OCI-LY1 (cell line): Measurements from ENCODE around the gene USP8.
"Not testable (repeated sequence)": the region's sequence is repeated elsewhere in the genome, so short reads cannot be mapped to it uniquely, and the experiment has no call there.

Experiments
- H2AFZ ChIP-seq: fragments of 200-600 bp; sonication (generic), shearing (Covaris generic); 2 replicates; pipeline ENCODE4 v1.6.0; 2014; ENCODE audit warnings: antibody characterized with exemption, mild to moderate bottlenecking, low read length
- H3F3A ChIP-seq: fragments of 200-600 bp; sonication (generic), shearing (Covaris generic); 2 replicates; pipeline ENCODE4 v1.6.0; 2014; ENCODE audit warnings: mild to moderate bottlenecking, antibody characterized with exemption, low read length, moderate library complexity; ENCODE audit not compliant: insufficient read depth
- H3K27ac ChIP-seq: fragments of 200-600 bp; sonication (generic); 2 replicates; pipeline ENCODE4 v1.5.1; 2014; ENCODE audit warnings: low read length, mixed run types, mild to moderate bottlenecking, low read depth; ENCODE audit not compliant: poor library complexity, severe bottlenecking
- H3K27me3 ChIP-seq: fragments of 200-600 bp; sonication (generic); 2 replicates; pipeline ENCODE4 v1.6.0; 2014; ENCODE audit warnings: antibody characterized with exemption, mild to moderate bottlenecking, low read length, moderate library complexity; ENCODE audit not compliant: insufficient read depth
- H3K36me3 ChIP-seq: fragments of 200-600 bp; sonication (generic); 2 replicates; pipeline ENCODE4 v1.6.1; 2014; ENCODE audit warnings: mild to moderate bottlenecking, antibody characterized with exemption, low read length, moderate library complexity, mixed read lengths; ENCODE audit not compliant: insufficient read depth
- H3K4me1 ChIP-seq: fragments of 200-600 bp; sonication (generic); 2 replicates; pipeline ENCODE4 v1.5.1; 2014; ENCODE audit warnings: mild to moderate bottlenecking, low read length, moderate library complexity; ENCODE audit not compliant: insufficient read depth, severe bottlenecking
- H3K4me2 ChIP-seq: fragments of 200-600 bp; sonication (generic), shearing (Covaris generic); 2 replicates; pipeline ENCODE4 v1.6.1; 2014; ENCODE audit warnings: low read length
- H3K4me3 ChIP-seq: fragments of 200-600 bp; sonication (generic); 2 replicates; pipeline ENCODE4 v1.5.1; 2014; ENCODE audit warnings: low read length, low read depth, mild to moderate bottlenecking, mixed read lengths; ENCODE audit not compliant: poor library complexity, severe bottlenecking
- H3K79me2 ChIP-seq: fragments of 200-600 bp; shearing (Covaris generic); 2 replicates; pipeline ENCODE4 v1.6.1; 2016; ENCODE audit warnings: mixed run types, low read length, mixed read lengths; ENCODE audit not compliant: insufficient read depth
- H3K9ac ChIP-seq: fragments of 200-600 bp; sonication (generic), shearing (Covaris generic); 2 replicates; pipeline ENCODE4 v1.6.1; 2014; ENCODE audit warnings: mild to moderate bottlenecking, low read length, mixed read lengths
- H3K9me2 ChIP-seq: fragments of 200-600 bp; sonication (generic), shearing (Covaris generic); 2 replicates; pipeline ENCODE4 v1.6.1; 2014; ENCODE audit warnings: low read depth, mild to moderate bottlenecking, low read length, mixed read lengths
- H3K9me3 ChIP-seq: fragments of 200-600 bp; shearing (Covaris generic); 2 replicates; pipeline ENCODE4 v1.6.1; 2014; ENCODE audit warnings: low read length, mixed read lengths
- H4K20me1 ChIP-seq: fragments of 200-600 bp; sonication (generic), shearing (Covaris generic); 2 replicates; pipeline ENCODE4 v1.6.0; 2016; ENCODE audit warnings: mild to moderate bottlenecking, low read length; ENCODE audit not compliant: insufficient read depth
- CTCF ChIP-seq: fragments of 200-600 bp; sonication (generic), shearing (Covaris generic); IDR thresholded peaks from 2 replicates; pipeline ENCODE4 v1.5.1; 2017; ENCODE audit warnings: mild to moderate bottlenecking, antibody characterized with exemption, low read length, moderate library complexity, mixed read lengths
- EZH2 ChIP-seq: fragments of 200-600 bp; sonication (generic), shearing (Covaris generic); IDR thresholded peaks from 2 replicates; pipeline ENCODE4 v1.8.0; 2017; ENCODE audit warnings: borderline replicate concordance, mixed run types, mild to moderate bottlenecking, antibody characterized with exemption, low read length, moderate library complexity, mixed read lengths

Gene USP8

DNA sequence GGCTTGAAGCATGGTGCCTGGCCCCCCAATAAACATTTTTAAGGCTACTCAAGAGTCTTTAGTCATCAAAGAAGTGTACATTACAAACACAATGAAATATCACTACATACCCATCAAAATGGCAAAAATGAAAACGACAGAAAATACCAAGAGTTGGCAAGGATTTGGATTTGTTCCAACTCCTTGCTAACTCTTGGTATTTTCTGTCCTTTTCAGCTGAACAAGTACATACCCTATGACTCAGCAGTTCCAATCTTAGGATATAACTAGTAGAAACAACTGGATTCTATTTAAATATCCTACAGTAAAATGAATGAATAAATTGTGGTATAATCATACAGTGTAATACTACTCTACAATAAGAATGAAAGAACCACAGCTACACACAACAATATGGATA lies 44.1 kb upstream of the USP8 start:
- no peaks in the 10 kb centered on the region for H3K36me3 ChIP-seq
- no peak overlapping the region for H3K27ac ChIP-seq
- H3K9me3 ChIP-seq: 0 out of 2 replicates have a peak, but pooled peaks cover 3% of the 10 kb centered on the region
- TF ChIP-seq EZH2 (no peak), CTCF (no peak)
- no peaks in the 10 kb centered on the region for H4K20me1 ChIP-seq
- H2AFZ ChIP-seq: no peak overlapping the region
- no peaks in the 10 kb centered on the region for H3K79me2 ChIP-seq
- no peaks in the 10 kb centered on the region for H3F3A ChIP-seq
- no peak overlapping the region for H3K4me3 ChIP-seq
- no peaks in the 10 kb centered on the region for H3K4me1 ChIP-seq
- no peak overlapping the region for H3K9ac ChIP-seq
- no peaks in the 10 kb centered on the region for H3K9me2 ChIP-seq
- H3K27me3 ChIP-seq: no peaks in the 10 kb centered on the region
- no peak overlapping the region for H3K4me2 ChIP-seq

- Histone ChIP-seq H3K27ac (no peak overlapping the region), H2AFZ (no peak overlapping the region), H3F3A (no peaks in the 10 kb centered on the region), H3K36me3 (no peaks in the 10 kb centered on the region), H3K27me3 (no peaks in the 10 kb centered on the region), H3K4me1 (no peaks in the 10 kb centered on the region), H4K20me1 (no peaks in the 10 kb centered on the region), H3K9me2 (no peaks in the 10 kb centered on the region), H3K9ac (no peak overlapping the region), H3K4me3 (no peak overlapping the region), H3K79me2 (no peaks in the 10 kb centered on the region), H3K4me2 (no peak overlapping the region), H3K9me3 (0 out of 2 replicates have a peak, but pooled peaks cover 3% of the 10 kb centered on the region)
- TF ChIP-seq CTCF: no peak
- no peak for TF ChIP-seq EZH2
Observed at GRCh38 chr15:50381438-50381837, 42.8 kb upstream of the USP8 start.

DNA sequence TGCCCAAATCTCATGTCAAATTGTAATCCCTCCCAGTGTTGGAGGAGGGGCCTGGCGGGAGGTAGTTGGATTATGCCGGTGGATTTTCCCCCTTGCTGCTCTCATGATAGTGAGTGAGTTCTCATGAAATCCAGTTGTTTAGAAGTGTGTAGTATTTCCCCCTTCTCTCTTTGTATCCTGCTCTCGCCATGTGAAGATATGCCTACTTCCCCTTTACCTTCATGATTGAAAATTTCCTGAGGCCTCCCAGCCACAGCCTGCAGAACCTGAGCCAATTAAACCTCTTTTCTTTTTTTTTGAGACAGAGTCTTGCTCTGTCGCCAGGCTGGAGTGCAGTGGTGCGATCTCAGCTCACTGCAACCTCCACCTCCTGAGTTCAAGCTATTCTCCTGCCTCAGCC lies 41.8 kb upstream of the USP8 start:
- H3K4me2 ChIP-seq, H2AFZ ChIP-seq, H3K9me2 ChIP-seq, H3K4me1 ChIP-seq, H3K79me2 ChIP-seq, H3K9me3 ChIP-seq, H3K27me3 ChIP-seq, H3K4me3 ChIP-seq, H4K20me1 ChIP-seq, H3K36me3 ChIP-seq, H3F3A ChIP-seq, H3K9ac ChIP-seq, H3K27ac ChIP-seq: not testable (repeated sequence)

DNA sequence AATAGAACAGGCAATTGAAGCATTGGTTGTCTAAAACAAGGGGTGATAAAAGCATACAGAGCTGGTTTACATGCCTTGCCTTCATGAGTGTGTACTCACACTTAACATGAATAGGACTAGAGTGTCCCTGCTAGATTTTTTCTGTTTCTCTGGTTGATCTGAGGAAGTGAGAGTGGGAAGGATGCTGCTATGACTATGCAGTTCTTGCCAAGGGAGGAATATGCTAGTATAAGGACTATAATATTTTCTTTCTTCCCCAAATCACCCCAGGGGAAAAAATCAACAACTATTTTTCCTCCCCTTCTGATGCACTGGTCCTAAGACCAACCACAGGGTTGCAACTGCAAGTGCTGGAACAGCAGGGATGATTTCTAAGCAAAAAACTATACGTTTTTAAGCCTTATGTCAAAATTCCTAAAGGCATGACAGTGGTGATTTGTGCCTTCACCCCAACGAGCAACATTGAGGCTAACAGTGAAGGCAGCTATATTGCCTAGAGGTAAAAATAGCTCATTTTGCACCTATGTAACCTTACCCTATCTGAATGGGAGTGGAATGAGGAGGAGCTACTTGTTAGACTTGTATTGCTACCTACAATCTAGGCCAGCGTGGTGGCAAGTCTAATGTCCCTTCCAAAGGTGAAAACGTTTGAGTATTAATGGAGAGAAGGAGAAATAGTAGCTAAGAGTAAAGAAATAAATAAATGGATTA lies 33.5 kb upstream of the USP8 start:
- no peak overlapping the region for H3K27ac ChIP-seq
- no peaks in the 10 kb centered on the region for H3K9me2 ChIP-seq
- TF ChIP-seq CTCF (no peak), EZH2 (no peak)
- no peaks in the 10 kb centered on the region for H3F3A ChIP-seq
- no peak overlapping the region for H3K9ac ChIP-seq
- no peaks in the 10 kb centered on the region for H3K79me2 ChIP-seq
- H3K9me3 ChIP-seq: no peaks in the 10 kb centered on the region
- H3K27me3 ChIP-seq: no peaks in the 10 kb centered on the region
- H3K36me3 ChIP-seq: no peaks in the 10 kb centered on the region
- no peak overlapping the region for H2AFZ ChIP-seq
- H3K4me1 ChIP-seq: peaks cover 21% of the 10 kb centered on the region
- H3K4me2 ChIP-seq: no peak overlapping the region
- no peak overlapping the region for H3K4me3 ChIP-seq
- H4K20me1 ChIP-seq: no peaks in the 10 kb centered on the region

GRCh38 chr15:50391561-50391960 lies 32.6 kb upstream of the USP8 start:
- H3K9me3 ChIP-seq, H3K27me3 ChIP-seq, H3K27ac ChIP-seq, H3K9me2 ChIP-seq, H3K36me3 ChIP-seq, H2AFZ ChIP-seq, H3K4me3 ChIP-seq, H3K4me2 ChIP-seq, H3F3A ChIP-seq, H3K9ac ChIP-seq, H4K20me1 ChIP-seq, H3K79me2 ChIP-seq: not testable (repeated sequence)
- peaks cover 21% of the 10 kb centered on the region for H3K4me1 ChIP-seq
